ENCODE data around the gene SULT4A1.
A peak's percentile ranks its signal among the peaks of the same experiment; 100 is the strongest.

SULT4A1 gene

GRCh38 chr22:43823353-43823908 lies 38.9 kb downstream of the SULT4A1 start:
- in situ Hi-C loops (cut with MboI; ENCODE audit: low pct_unique_long_range_greater_than_20kb, low sequenced_read_pairs) = no loop called here
- no peak for DNase-seq

- in situ Hi-C loops (cut with MboI; ENCODE audit: low pct_unique_long_range_greater_than_20kb, low sequenced_read_pairs) = no loop called here
- DNase-seq = no peak
These were observed 40.5 kb downstream of the SULT4A1 start for GRCh38 chr22:43821606-43822425.

GRCh38 chr22:43820651-43821305 lies 41.5 kb downstream of the SULT4A1 start:
- in situ Hi-C loops (cut with MboI; ENCODE audit: low pct_unique_long_range_greater_than_20kb, low sequenced_read_pairs) = no loop called here
- no peak for DNase-seq

- in situ Hi-C loops (cut with MboI; ENCODE audit: low pct_unique_long_range_greater_than_20kb, low sequenced_read_pairs) = no loop called here
- no peak for DNase-seq
These were observed 42.2 kb downstream of the SULT4A1 start for GRCh38 chr22:43819931-43820640.

- DNase-seq = no peak
- in situ Hi-C loops (cut with MboI; ENCODE audit: low pct_unique_long_range_greater_than_20kb, low sequenced_read_pairs) = no loop called here
These were observed 42.8 kb downstream of the SULT4A1 start for GRCh38 chr22:43819421-43819921.

GRCh38 chr22:43818981-43819380 lies 43.3 kb downstream of the SULT4A1 start:
- in situ Hi-C loops (cut with MboI; ENCODE audit: low pct_unique_long_range_greater_than_20kb, low sequenced_read_pairs) = no loop called here
- no peak for DNase-seq

GRCh38 chr22:43817402-43817801 lies 44.9 kb downstream of the SULT4A1 start:
- no peak for DNase-seq
- in situ Hi-C loops (cut with MboI; ENCODE audit: low pct_unique_long_range_greater_than_20kb, low sequenced_read_pairs) = no loop called here

- DNase-seq = no peak
- in situ Hi-C loops (cut with MboI; ENCODE audit: low pct_unique_long_range_greater_than_20kb, low sequenced_read_pairs) = no loop called here
These were observed 48.0 kb downstream of the SULT4A1 start for GRCh38 chr22:43814264-43814663.

GRCh38 chr22:43812890-43813289 lies 49.4 kb downstream of the SULT4A1 start:
- DNase-seq = no peak
- in situ Hi-C loops (cut with MboI; ENCODE audit: low pct_unique_long_range_greater_than_20kb, low sequenced_read_pairs) = no loop called here

GRCh38 chr22:43812149-43812842 lies 50.0 kb downstream of the SULT4A1 start, which contains the start of gene EFCAB6:
Gene EFCAB6 (minus strand): TSS chr22:43812305. CDS start chr22:43782318, 29,987 bp downstream.
- DNase-seq = no peak
- in situ Hi-C loops (cut with MboI; ENCODE audit: low pct_unique_long_range_greater_than_20kb, low sequenced_read_pairs) = no loop called here

GRCh38 chr22:43811777-43812148 lies 50.5 kb downstream of the SULT4A1 start:
- in situ Hi-C loops (cut with MboI; ENCODE audit: low pct_unique_long_range_greater_than_20kb, low sequenced_read_pairs) = no loop called here
- no peak for DNase-seq

GRCh38 chr22:43802897-43803495 lies 59.3 kb downstream of the SULT4A1 start:
- in situ Hi-C loops (cut with MboI; ENCODE audit: low pct_unique_long_range_greater_than_20kb, low sequenced_read_pairs) = no loop called here
- DNase-seq = no peak

GRCh38 chr22:43800970-43801369 lies 61.3 kb downstream of the SULT4A1 start:
- DNase-seq = no peak
- in situ Hi-C loops (cut with MboI; ENCODE audit: low pct_unique_long_range_greater_than_20kb, low sequenced_read_pairs) = no loop called here

- no peak for DNase-seq
- in situ Hi-C loops (cut with MboI; ENCODE audit: low pct_unique_long_range_greater_than_20kb, low sequenced_read_pairs) = no loop called here
These were observed 63.8 kb downstream of the SULT4A1 start for GRCh38 chr22:43798492-43798891.

- DNase-seq = peak; percentile 10
- in situ Hi-C loops (cut with MboI; ENCODE audit: low pct_unique_long_range_greater_than_20kb, low sequenced_read_pairs) = no loop called here
These were observed 65.7 kb downstream of the SULT4A1 start for GRCh38 chr22:43796567-43796966.

GRCh38 chr22:43795320-43795719 lies 67.0 kb downstream of the SULT4A1 start:
- DNase-seq = no peak
- in situ Hi-C loops (cut with MboI; ENCODE audit: low pct_unique_long_range_greater_than_20kb, low sequenced_read_pairs) = no loop called here

- DNase-seq = no peak
- in situ Hi-C loops (cut with MboI; ENCODE audit: low pct_unique_long_range_greater_than_20kb, low sequenced_read_pairs) = no loop called here
These were observed 69.4 kb downstream of the SULT4A1 start for GRCh38 chr22:43792905-43793304.

GRCh38 chr22:43789452-43789851 lies 72.9 kb downstream of the SULT4A1 start:
- in situ Hi-C loops (cut with MboI; ENCODE audit: low pct_unique_long_range_greater_than_20kb, low sequenced_read_pairs) = no loop called here
- DNase-seq = no peak

- DNase-seq = no peak
- in situ Hi-C loops (cut with MboI; ENCODE audit: low pct_unique_long_range_greater_than_20kb, low sequenced_read_pairs) = no loop called here
These were observed 78.5 kb downstream of the SULT4A1 start for GRCh38 chr22:43783777-43784176.
